GM12892 (cell line): ENCODE data around the gene TARBP2.

Experiments
- POLR2A ChIP-seq: IDR thresholded peaks from 2 replicates; pipeline ENCODE4 v1.6.1; 2011; ENCODE audit warnings: low read depth, low read length, control low read depth
- POLR2AphosphoS5 ChIP-seq: IDR thresholded peaks from 2 replicates; pipeline ENCODE4 v1.6.1; 2011; ENCODE audit warnings: low read depth, low read length, control low read depth

GRCh38 chr12:53476769-53477209 lies 24.3 kb upstream of the TARBP2 start:
- TF ChIP-seq POLR2AphosphoS5: peak; percentile 62
- TF ChIP-seq POLR2A: 0 out of 2 replicates have a peak, but pooled peaks have one; percentile 39
